Chondrocyte (in vitro differentiated cells): Measurements from ENCODE around the gene FRAT2. TPM values are rescaled to one million over a fixed set of nuclear protein-coding genes. Genes with fewer than 3 reads are reported as not detected.

Experiments used
- DNase-seq: peaks from one replicate; pipeline ENCODE4 v3.0.0; 2021; ENCODE audit warnings: mixed read lengths, low spot score
- H3K27ac Mint-ChIP-seq: one replicate; pipeline ENCODE4 v1.8.0; 2021; ENCODE audit warnings: mild to moderate bottlenecking, moderate library complexity, mixed read lengths; ENCODE audit not compliant: unreplicated experiment
- H3K27me3 Mint-ChIP-seq: 2 replicates; pipeline ENCODE4 v1.8.0; 2021; ENCODE audit warnings: low read depth, mixed read lengths
- H3K36me3 Mint-ChIP-seq: 2 replicates; pipeline ENCODE4 v1.8.0; 2021; ENCODE audit warnings: low read depth, mixed read lengths
- H3K4me1 Mint-ChIP-seq: 2 replicates; pipeline ENCODE4 v1.8.0; 2021; ENCODE audit warnings: low read depth, mild to moderate bottlenecking, mixed read lengths
- H3K4me3 Mint-ChIP-seq: one replicate; pipeline ENCODE4 v1.8.0; 2021; ENCODE audit warnings: mild to moderate bottlenecking, moderate library complexity, mixed read lengths; ENCODE audit not compliant: unreplicated experiment
- H3K9me3 Mint-ChIP-seq: 2 replicates; pipeline ENCODE4 v1.8.0; 2021; ENCODE audit warnings: low read depth, mixed read lengths
- CTCF ChIP-seq: fragments of 200-600 bp; sonication (generic); IDR thresholded peaks from 2 replicates; pipeline ENCODE4 v1.5.0; 2021; ENCODE audit warnings: antibody characterized with exemption, mild to moderate bottlenecking, moderate library complexity
- total RNA-seq: library from RNA; stranded (reverse); gene quantifications from 3 replicates; pipeline ENCODE4 v1.2.1, GENCODE V29; 2021

Gene FRAT2
- total RNA-seq, 1 donor from 2014 or later = 4.2 TPM

GRCh38 chr10:97356918-97357317, 22.4 kb upstream of the FRAT2 start:
- H3K27me3 Mint-ChIP-seq = no peaks in the 10 kb centered on the region
- no peaks in the 10 kb centered on the region for H3K4me1 Mint-ChIP-seq
- no peak overlapping the region for H3K27ac Mint-ChIP-seq

GRCh38 chr10:97356318-97356914, 21.9 kb upstream of the FRAT2 start:
- H3K27me3 Mint-ChIP-seq = no peaks in the 10 kb centered on the region
- H3K27ac Mint-ChIP-seq = no peak overlapping the region
- DNase-seq = no peak
- TF ChIP-seq CTCF = no peak
- H3K4me1 Mint-ChIP-seq = no peaks in the 10 kb centered on the region
- H3K36me3 Mint-ChIP-seq = peaks cover 26% of the 10 kb centered on the region
- no peaks in the 10 kb centered on the region for H3K9me3 Mint-ChIP-seq
- no peak overlapping the region for H3K4me3 Mint-ChIP-seq

More at GRCh38 chr10:97356918-97357317, 22.4 kb upstream of the FRAT2 start:
- DNase-seq = no peak
- H3K9me3 Mint-ChIP-seq = no peaks in the 10 kb centered on the region
- peaks cover 26% of the 10 kb centered on the region for H3K36me3 Mint-ChIP-seq
- no peak overlapping the region for H3K4me3 Mint-ChIP-seq
- no peak for TF ChIP-seq CTCF

GRCh38 chr10:97355571-97355975, 21.0 kb upstream of the FRAT2 start:
- peaks cover 23% of the 10 kb centered on the region for H3K36me3 Mint-ChIP-seq
- no peaks in the 10 kb centered on the region for H3K9me3 Mint-ChIP-seq
- peak; percentile 63 for TF ChIP-seq CTCF
- H3K4me1 Mint-ChIP-seq = no peaks in the 10 kb centered on the region
- H3K27ac Mint-ChIP-seq = no peak overlapping the region
- DNase-seq = no peak
- no peaks in the 10 kb centered on the region for H3K27me3 Mint-ChIP-seq
- H3K4me3 Mint-ChIP-seq = no peak overlapping the region

- no peak overlapping the region for H3K4me3 Mint-ChIP-seq
- no peak for DNase-seq
- H3K27ac Mint-ChIP-seq = no peak overlapping the region
- no peak for TF ChIP-seq CTCF
- H3K27me3 Mint-ChIP-seq = no peaks in the 10 kb centered on the region
- H3K36me3 Mint-ChIP-seq = peaks cover 22% of the 10 kb centered on the region
- no peaks in the 10 kb centered on the region for H3K9me3 Mint-ChIP-seq
- no peaks in the 10 kb centered on the region for H3K4me1 Mint-ChIP-seq
Measured at GRCh38 chr10:97353945-97354344, 19.4 kb upstream of the FRAT2 start.

DNA sequence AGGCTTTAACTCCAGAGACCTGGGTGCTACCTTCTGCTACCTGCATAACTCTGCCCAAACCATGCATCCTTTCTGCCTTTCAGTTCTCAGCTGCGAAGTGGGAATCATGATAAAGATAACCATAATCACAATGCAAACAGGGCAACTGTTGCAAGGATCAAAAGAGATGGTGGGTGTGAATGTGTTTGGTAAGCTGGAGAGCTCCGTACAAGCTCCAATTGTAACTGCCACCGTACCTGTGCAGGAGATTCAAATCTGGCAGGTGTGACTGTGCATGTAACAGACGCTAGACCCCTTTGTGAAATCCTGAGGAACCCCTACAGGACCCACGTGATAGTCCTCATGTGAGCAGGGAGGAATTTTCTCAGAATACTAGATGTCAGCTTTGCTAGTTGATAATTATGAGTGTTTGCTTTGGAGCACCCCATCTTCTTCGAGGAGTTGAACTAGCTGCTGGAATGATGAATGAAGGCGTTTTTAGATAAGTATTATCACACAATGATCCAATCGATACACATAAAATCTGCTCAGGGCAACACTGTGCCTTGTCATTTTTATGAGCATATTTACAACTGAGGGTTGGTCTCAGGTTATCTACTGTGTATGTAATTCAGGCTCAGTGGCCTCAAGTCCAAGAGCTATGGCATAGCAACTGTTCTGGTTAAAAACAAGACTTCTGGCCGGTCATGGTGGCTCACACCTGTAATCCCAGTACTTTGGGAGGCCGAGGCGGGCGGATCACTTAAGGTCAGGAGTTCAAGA, 15.4 kb upstream of the FRAT2 start:
- Mint-ChIP-seq H3K4me1 (no peaks in the 10 kb centered on the region), H3K36me3 (peaks cover 4% of the 10 kb centered on the region), H3K27me3 (no peaks in the 10 kb centered on the region), H3K4me3 (no peak overlapping the region), H3K9me3 (no peaks in the 10 kb centered on the region), H3K27ac (no peak overlapping the region)
- DNase-seq = no peak
- TF ChIP-seq CTCF = no peak
